Measurements from ENCODE around the gene CD3D. TPM values are rescaled to one million over a fixed set of nuclear protein-coding genes. Genes with fewer than 3 reads are reported as not detected.
"Not testable (repeated sequence)": the region's sequence is repeated elsewhere in the genome, so short reads cannot be mapped to it uniquely, and the experiment has no call there.

The CD3D gene
- total RNA-seq, 2 experiments from 2014 or later: 316 to 325 TPM

- Mint-ChIP-seq H3K27me3 (no peaks in the 10 kb centered on the region), H3K36me3 (ENCODE audit: low read depth) (peaks cover 91% of the 10 kb centered on the region), H3K9me3 (peaks cover 2% of the 10 kb centered on the region), H3K4me3 (no peak overlapping the region), H3K4me1 (ENCODE audit: low read depth) (peaks cover 92% of the 10 kb centered on the region), H3K27ac (peak overlapping the region; percentile 90)
- POLR2A ChIA-PET: interaction anchor here (0.6 to 2.3 kb wide), 9 partner anchors 10 to 109 kb away, joined by 3 to 7 read pairs (median 4); partner anchors contain the start of gene UBE4A
- no peak for TF ChIP-seq CTCF (IDR thresholded peaks at IDR 0.05)
- CTCF ChIA-PET: interaction anchor here (0.9 to 2.6 kb wide), 21 partner anchors 9 to 283 kb away, joined by 3 to 12 read pairs (median 3); partner anchors contain the start of genes CD3D, CD3G, JAML and MPZL2
- no peak for DNase-seq
- intact Hi-C loops (cut with micrococcal nuclease): no loop called here
- peak; percentile 23 for ATAC-seq
Measured at GRCh38 chr11:118311518-118311917, 31.0 kb downstream of the CD3D start.

- DNase-seq (no peak), ATAC-seq (no peak)
- Mint-ChIP-seq H3K27ac (peak overlapping the region; percentile 90), H3K4me3 (no peak overlapping the region), H3K4me1 (ENCODE audit: low read depth) (peaks cover 86% of the 10 kb centered on the region), H3K27me3 (no peaks in the 10 kb centered on the region), H3K9me3 (peaks cover 2% of the 10 kb centered on the region), H3K36me3 (ENCODE audit: low read depth) (peaks cover 89% of the 10 kb centered on the region)
- CTCF ChIA-PET: interaction anchor here (0.9 to 2.6 kb wide), 20 partner anchors 9 to 284 kb away, joined by 3 to 12 read pairs (median 3); partner anchors contain the start of genes CD3D, CD3G, JAML and MPZL2
- no peak for TF ChIP-seq CTCF (IDR thresholded peaks at IDR 0.05)
- POLR2A ChIA-PET: interaction anchor here (0.6 to 2.3 kb wide), 8 partner anchors 9 to 109 kb away, joined by 3 to 7 read pairs (median 4); partner anchors contain the start of gene UBE4A
- intact Hi-C loops (cut with micrococcal nuclease): no loop called here
Measured at GRCh38 chr11:118310781-118311485, 31.6 kb downstream of the CD3D start.

GRCh38 chr11:118310271-118310670 lies 32.2 kb downstream of the CD3D start:
- ATAC-seq (no peak), DNase-seq (no peak)
- H3K27me3 Mint-ChIP-seq: no peaks in the 10 kb centered on the region
- intact Hi-C loops (cut with micrococcal nuclease): no loop called here
- peaks cover 79% of the 10 kb centered on the region for H3K4me1 Mint-ChIP-seq (ENCODE audit: low read depth)
- no peak overlapping the region for H3K4me3 Mint-ChIP-seq
- ChIA-PET POLR2A (interaction anchor here (1.3 to 2.3 kb wide), 3 partner anchors 11 to 108 kb away, joined by 3 to 7 read pairs (median 5); no protein-coding TSS in a partner anchor), CTCF (interaction anchor here (1.0 to 2.6 kb wide), 6 partner anchors 9 to 112 kb away, joined by 3 to 12 read pairs (median 4); partner anchors contain the start of gene CD3G)
- H3K9me3 Mint-ChIP-seq: peaks cover 2% of the 10 kb centered on the region
- peak overlapping the region; percentile 80 for H3K27ac Mint-ChIP-seq
- peaks cover 89% of the 10 kb centered on the region for H3K36me3 Mint-ChIP-seq (ENCODE audit: low read depth)
- TF ChIP-seq CTCF (IDR thresholded peaks at IDR 0.05): no peak

- DNase-seq (peak; percentile 51), ATAC-seq (peak; percentile 10)
- H3K27me3 Mint-ChIP-seq, H3K9me3 Mint-ChIP-seq: not testable (repeated sequence)
- H3K36me3 Mint-ChIP-seq (ENCODE audit: low read depth): peaks cover 84% of the 10 kb centered on the region
- intact Hi-C loops (cut with micrococcal nuclease): loop anchor here (5.0 kb wide), 2 partner anchors 92 to 107 kb away; no protein-coding TSS in a partner anchor
- peak overlapping the region; percentile 96 for H3K4me3 Mint-ChIP-seq
- CTCF ChIA-PET: interaction anchor here (0.9 to 2.9 kb wide), 9 partner anchors 8 to 110 kb away, joined by 3 to 26 read pairs (median 3); partner anchors contain the start of gene CD3D
- H3K4me1 Mint-ChIP-seq (ENCODE audit: low read depth): peaks cover 72% of the 10 kb centered on the region
- POLR2A ChIA-PET: interaction anchor here (1.3 to 7.3 kb wide), 4 partner anchors 10 to 89 kb away, joined by 3 to 73 read pairs (median 8); partner anchors contain the start of gene JAML
- peak overlapping the region; percentile 99 for H3K27ac Mint-ChIP-seq
Measured at GRCh38 chr11:118308995-118309528, 33.4 kb downstream of the CD3D start.

GRCh38 chr11:118306556-118306955 lies 35.9 kb downstream of the CD3D start:
- Mint-ChIP-seq H3K9me3 (peaks cover 2% of the 10 kb centered on the region), H3K36me3 (ENCODE audit: low read depth) (peaks cover 62% of the 10 kb centered on the region), H3K27ac (peak overlapping the region; percentile 99), H3K4me3 (peak overlapping the region; percentile 96), H3K27me3 (no peaks in the 10 kb centered on the region), H3K4me1 (ENCODE audit: low read depth) (peaks cover 67% of the 10 kb centered on the region)
- no peak for TF ChIP-seq CTCF (IDR thresholded peaks at IDR 0.05)
- intact Hi-C loops (cut with micrococcal nuclease): loop anchor here (5.0 kb wide), 2 partner anchors 89 to 104 kb away; no protein-coding TSS in a partner anchor
- DNase-seq (peak; percentile 77), ATAC-seq (peak; percentile 25)
- ChIA-PET POLR2A (interaction anchor here (0.6 to 7.3 kb wide), 14 partner anchors 8 to 136 kb away, joined by 3 to 73 read pairs (median 4); partner anchors contain the start of gene JAML), CTCF (interaction anchor here (1.1 to 12.3 kb wide), 7 partner anchors 11 to 136 kb away, joined by 5 to 86 read pairs (median 18); partner anchors contain the start of genes MPZL2 and MPZL3)
